K562 (cell line): ENCODE measurements around the gene TBC1D5. TPM values are rescaled to one million over a fixed set of nuclear protein-coding genes. Genes with fewer than 3 reads are reported as not detected.
A peak's percentile ranks its signal among the peaks of the same experiment; 100 is the strongest.

Experiments used
- JUN ChIP-seq, 2 experiments: sonication (generic) in 1 of 2; formaldehyde crosslinking in 1 of 2; IDR thresholded peaks; 2 replicates each; pipeline versions ENCODE4 v1.6.1 to v1.8.0; 2012 to 2022; ENCODE audit warnings: borderline replicate concordance in 2 of 2, mild to moderate bottlenecking in 2 of 2, improper control_type of control experiment in 1 of 2, low read depth in 1 of 2, low read length in 1 of 2, missing genetic modification reagents in 1 of 2
- NBN ChIP-seq: fragments of 450-650 bp; IDR thresholded peaks from 2 replicates; pipeline ENCODE4 v1.6.1; 2016; ENCODE audit warnings: low read depth, mild to moderate bottlenecking
- NONO ChIP-seq, 2 experiments: fragments of 200-400 bp in 1 of 2; fragments of 450-650 bp in 1 of 2; formaldehyde crosslinking in 1 of 2; IDR thresholded peaks; 2 replicates each; pipeline ENCODE4 v1.6.1; 2017; ENCODE audit warnings: low read depth in 2 of 2, mild to moderate bottlenecking in 2 of 2, moderate library complexity in 2 of 2, low read length in 1 of 2
- RAD21 ChIP-seq, 2 experiments: fragments of 250-450 bp in 1 of 2; fragments of 450-650 bp in 1 of 2; sonication (Bioruptor Pico) in 1 of 2; formaldehyde crosslinking in 1 of 2; IDR thresholded peaks in 1 of 2; conservative IDR thresholded peaks in 1 of 2; 2 replicates each; pipeline versions ENCODE4 v1.4.0 to v1.8.0; 2020 to 2022; ENCODE audit warnings: mild to moderate bottlenecking in 2 of 2, moderate library complexity in 1 of 2
- RREB1 ChIP-seq: fragments of 250-450 bp; sonication (Bioruptor Pico); IDR thresholded peaks from 2 replicates; pipeline ENCODE4 v1.4.0; 2020
- ZNF324 ChIP-seq: fragments of 250-450 bp; sonication (Bioruptor Pico); IDR thresholded peaks from 2 replicates; pipeline ENCODE4 v1.4.0; 2020; ENCODE audit warnings: mild to moderate bottlenecking
- ZNF431 ChIP-seq: sonication (generic); formaldehyde crosslinking; IDR thresholded peaks from 2 replicates; pipeline ENCODE4 v1.8.0; 2022; ENCODE audit warnings: mild to moderate bottlenecking, missing genetic modification reagents
- polyA plus RNA-seq, 8 experiments: library from polyadenylated mRNA; depleted of rRNA in 4 of 8; stranded (reverse) in 5 of 8; unstranded in 3 of 8; fragments of >200 nt; fragmentation: Nextera tagmentation in 2 of 8; fragmentation: Illumina TruSeq in 1 of 8; extraction: Ambion mirVana in 2 of 8; extraction: Trizol in 1 of 8; gene quantifications; 2 replicates each; pipeline versions ENCODE4 v1.2.1 to v1.2.3, GENCODE V29; 2011 to 2014; ENCODE audit warnings: inconsistent platforms in 1 of 8, missing spikeins in 1 of 8
- total RNA-seq, 7 experiments: library from RNA; depleted of rRNA in 6 of 7; stranded (reverse); fragments of >200 nt in 6 of 7; fragmentation: Illumina TruSeq in 2 of 7; extraction: Trizol in 2 of 7; gene quantifications; 2 replicates each; pipeline versions ENCODE4 v1.2.1 to v1.2.3, GENCODE V29; 2011 to 2021; ENCODE audit warnings: low replicate concordance in 1 of 7
- TF ChIP-seq, protein P1 (sequence below), 2 experiments: fragments of 450-650 bp; formaldehyde crosslinking in 1 of 2; IDR thresholded peaks; 2 replicates each; pipeline versions ENCODE4 v1.4.0 to v1.6.1; 2014 to 2020; ENCODE audit warnings: mild to moderate bottlenecking in 2 of 2, borderline replicate concordance in 1 of 2, low read depth in 1 of 2

Gene TBC1D5
- total and polyA plus RNA-seq, 9 of the 15 experiments (the other 6 are each of a cell fraction or from before 2014, with no cell fraction given), result 2.9 to 38.1 (median 25.6) TPM

DNA sequence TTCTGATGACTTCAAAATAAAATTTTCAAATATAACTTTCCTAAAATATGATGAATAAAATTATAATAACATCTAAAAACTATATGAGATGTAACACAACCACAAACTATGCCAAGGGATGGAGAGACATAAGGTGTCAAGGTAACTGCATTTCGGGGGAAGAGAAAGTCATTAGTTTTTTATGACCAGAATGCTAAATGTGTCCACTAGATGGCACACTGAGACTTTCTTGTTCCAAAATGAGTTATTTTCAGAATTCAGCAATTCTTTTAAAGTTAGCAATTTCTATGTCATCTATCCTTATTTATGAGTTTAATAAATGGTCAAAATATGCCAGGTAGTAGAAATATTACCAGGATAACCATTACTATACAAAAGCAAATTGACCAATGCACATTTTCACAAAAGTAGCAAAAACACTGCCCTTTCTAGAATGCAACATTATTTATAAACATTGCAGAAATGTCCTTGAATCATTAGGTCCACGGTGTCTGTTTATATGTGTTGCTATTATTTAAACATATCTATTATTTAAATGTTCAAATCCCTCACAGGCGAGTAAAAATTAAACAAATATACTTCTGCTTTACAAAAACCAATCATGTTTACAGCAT, 483.5 kb downstream of the TBC1D5 start (continued):
- TF ChIP-seq, protein P1, sequence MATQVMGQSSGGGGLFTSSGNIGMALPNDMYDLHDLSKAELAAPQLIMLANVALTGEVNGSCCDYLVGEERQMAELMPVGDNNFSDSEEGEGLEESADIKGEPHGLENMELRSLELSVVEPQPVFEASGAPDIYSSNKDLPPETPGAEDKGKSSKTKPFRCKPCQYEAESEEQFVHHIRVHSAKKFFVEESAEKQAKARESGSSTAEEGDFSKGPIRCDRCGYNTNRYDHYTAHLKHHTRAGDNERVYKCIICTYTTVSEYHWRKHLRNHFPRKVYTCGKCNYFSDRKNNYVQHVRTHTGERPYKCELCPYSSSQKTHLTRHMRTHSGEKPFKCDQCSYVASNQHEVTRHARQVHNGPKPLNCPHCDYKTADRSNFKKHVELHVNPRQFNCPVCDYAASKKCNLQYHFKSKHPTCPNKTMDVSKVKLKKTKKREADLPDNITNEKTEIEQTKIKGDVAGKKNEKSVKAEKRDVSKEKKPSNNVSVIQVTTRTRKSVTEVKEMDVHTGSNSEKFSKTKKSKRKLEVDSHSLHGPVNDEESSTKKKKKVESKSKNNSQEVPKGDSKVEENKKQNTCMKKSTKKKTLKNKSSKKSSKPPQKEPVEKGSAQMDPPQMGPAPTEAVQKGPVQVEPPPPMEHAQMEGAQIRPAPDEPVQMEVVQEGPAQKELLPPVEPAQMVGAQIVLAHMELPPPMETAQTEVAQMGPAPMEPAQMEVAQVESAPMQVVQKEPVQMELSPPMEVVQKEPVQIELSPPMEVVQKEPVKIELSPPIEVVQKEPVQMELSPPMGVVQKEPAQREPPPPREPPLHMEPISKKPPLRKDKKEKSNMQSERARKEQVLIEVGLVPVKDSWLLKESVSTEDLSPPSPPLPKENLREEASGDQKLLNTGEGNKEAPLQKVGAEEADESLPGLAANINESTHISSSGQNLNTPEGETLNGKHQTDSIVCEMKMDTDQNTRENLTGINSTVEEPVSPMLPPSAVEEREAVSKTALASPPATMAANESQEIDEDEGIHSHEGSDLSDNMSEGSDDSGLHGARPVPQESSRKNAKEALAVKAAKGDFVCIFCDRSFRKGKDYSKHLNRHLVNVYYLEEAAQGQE (IDR thresholded peaks at IDR 0.05; ENCODE audit: borderline replicate concordance), result peak; percentile 62; the same call in 1 of the 2 replicates
- TF ChIP-seq, protein P1 (CRISPR knock-in tag; IDR thresholded peaks at IDR 0.05; ENCODE audit: low read depth), result no peak
- TF ChIP-seq ZNF431 (CRISPR knock-in tag), result no peak
- no peak for TF ChIP-seq JUN (IDR thresholded peaks at IDR 0.05; ENCODE audit: borderline replicate concordance, low read depth, low read length)
- TF ChIP-seq JUN (CRISPR knock-in tag; IDR thresholded peaks at IDR 0.05; ENCODE audit: borderline replicate concordance), result no peak
- no peak for TF ChIP-seq ZNF324
- no peak for TF ChIP-seq RREB1 (CRISPR knock-in tag)
- no peak for TF ChIP-seq NBN
- TF ChIP-seq NONO (IDR thresholded peaks at IDR 0.05; ENCODE audit: low read depth in 2 of 2, low read length in 1 of 2), result no peak
- peak; percentile 86 for TF ChIP-seq RAD21 (CRISPR knock-in tag; conservative IDR thresholded peaks at IDR 0.05 in 1 of 2, IDR thresholded peaks at IDR 0.05 in 1 of 2)
